ENCODE results near the gene SNRNP40. TPM values are rescaled to one million over a fixed set of nuclear protein-coding genes. Genes with fewer than 3 reads are reported as not detected.

SNRNP40 gene
- polyA plus RNA-seq (2012; ENCODE audit: insufficient read length, low read depth), result 50.1 TPM

- TF ChIP-seq, protein P1, sequence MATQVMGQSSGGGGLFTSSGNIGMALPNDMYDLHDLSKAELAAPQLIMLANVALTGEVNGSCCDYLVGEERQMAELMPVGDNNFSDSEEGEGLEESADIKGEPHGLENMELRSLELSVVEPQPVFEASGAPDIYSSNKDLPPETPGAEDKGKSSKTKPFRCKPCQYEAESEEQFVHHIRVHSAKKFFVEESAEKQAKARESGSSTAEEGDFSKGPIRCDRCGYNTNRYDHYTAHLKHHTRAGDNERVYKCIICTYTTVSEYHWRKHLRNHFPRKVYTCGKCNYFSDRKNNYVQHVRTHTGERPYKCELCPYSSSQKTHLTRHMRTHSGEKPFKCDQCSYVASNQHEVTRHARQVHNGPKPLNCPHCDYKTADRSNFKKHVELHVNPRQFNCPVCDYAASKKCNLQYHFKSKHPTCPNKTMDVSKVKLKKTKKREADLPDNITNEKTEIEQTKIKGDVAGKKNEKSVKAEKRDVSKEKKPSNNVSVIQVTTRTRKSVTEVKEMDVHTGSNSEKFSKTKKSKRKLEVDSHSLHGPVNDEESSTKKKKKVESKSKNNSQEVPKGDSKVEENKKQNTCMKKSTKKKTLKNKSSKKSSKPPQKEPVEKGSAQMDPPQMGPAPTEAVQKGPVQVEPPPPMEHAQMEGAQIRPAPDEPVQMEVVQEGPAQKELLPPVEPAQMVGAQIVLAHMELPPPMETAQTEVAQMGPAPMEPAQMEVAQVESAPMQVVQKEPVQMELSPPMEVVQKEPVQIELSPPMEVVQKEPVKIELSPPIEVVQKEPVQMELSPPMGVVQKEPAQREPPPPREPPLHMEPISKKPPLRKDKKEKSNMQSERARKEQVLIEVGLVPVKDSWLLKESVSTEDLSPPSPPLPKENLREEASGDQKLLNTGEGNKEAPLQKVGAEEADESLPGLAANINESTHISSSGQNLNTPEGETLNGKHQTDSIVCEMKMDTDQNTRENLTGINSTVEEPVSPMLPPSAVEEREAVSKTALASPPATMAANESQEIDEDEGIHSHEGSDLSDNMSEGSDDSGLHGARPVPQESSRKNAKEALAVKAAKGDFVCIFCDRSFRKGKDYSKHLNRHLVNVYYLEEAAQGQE (IDR thresholded peaks at IDR 0.05; ENCODE audit: insufficient read depth in 1 of 2, low read depth in 2 of 2, low read length in 2 of 2), result peak in 1 of 2 experiments; percentile 59; a peak in 1 of 4 replicates
- TF ChIP-seq FOXP2 (optimal IDR thresholded peaks at IDR 0.05; ENCODE audit: borderline replicate concordance, extremely low read depth, extremely low read length, insufficient read depth) (no peak), TAF1 (IDR thresholded peaks at IDR 0.05; ENCODE audit: borderline replicate concordance, insufficient read depth, low read length) (peak; percentile 81; the same call in 1 of the 2 replicates), SIN3A (IDR thresholded peaks at IDR 0.05; ENCODE audit: borderline replicate concordance, insufficient read depth, low read length) (no peak), POLR2AphosphoS5 (IDR thresholded peaks at IDR 0.05; ENCODE audit: low read depth, low read length) (peak; percentile 89)
Measured at GRCh38 chr1:31296486-31297276, at the start of gene SNRNP40, which contains the start of gene ZCCHC17. Gene SNRNP40 (minus strand): TSS chr1:31296788. CDS start chr1:31296751, 37 bp downstream. Gene ZCCHC17 (plus strand): TSS chr1:31297032. CDS start chr1:31310099, 13,067 bp downstream.

- TF ChIP-seq TAF1 (IDR thresholded peaks at IDR 0.05; ENCODE audit: borderline replicate concordance, insufficient read depth, low read length) (no peak), FOXP2 (optimal IDR thresholded peaks at IDR 0.05; ENCODE audit: borderline replicate concordance, extremely low read depth, extremely low read length, insufficient read depth) (no peak), SIN3A (IDR thresholded peaks at IDR 0.05; ENCODE audit: borderline replicate concordance, insufficient read depth, low read length) (no peak), POLR2AphosphoS5 (IDR thresholded peaks at IDR 0.05; ENCODE audit: low read depth, low read length) (no peak)
- TF ChIP-seq, protein P1 (IDR thresholded peaks at IDR 0.05; ENCODE audit: insufficient read depth in 1 of 2, low read depth in 2 of 2, low read length in 2 of 2), result no peak
Measured at GRCh38 chr1:31345635-31346034, 49.0 kb upstream of the SNRNP40 start.

DNA sequence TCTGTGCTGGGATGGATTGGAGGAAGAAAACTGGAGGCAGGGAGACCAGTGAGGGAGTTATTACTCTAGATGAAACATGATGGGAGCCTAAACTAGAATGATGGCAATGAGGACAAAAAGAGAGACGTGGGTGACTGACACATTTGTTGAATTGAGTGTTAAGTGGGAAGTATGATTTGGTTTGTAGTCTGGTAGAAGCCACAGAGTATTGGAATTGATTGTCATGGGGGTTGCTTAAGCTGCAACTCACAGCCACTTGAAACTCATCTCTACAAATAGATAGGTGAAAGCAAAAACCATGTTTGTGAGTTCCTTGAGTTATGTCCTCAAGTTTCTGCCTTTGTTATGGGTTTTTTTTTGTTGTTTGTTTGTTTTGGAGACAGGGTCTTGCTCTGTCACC, 47.9 kb upstream of the SNRNP40 start:
- TF ChIP-seq POLR2AphosphoS5 (IDR thresholded peaks at IDR 0.05; ENCODE audit: low read depth, low read length), result no peak

DNA sequence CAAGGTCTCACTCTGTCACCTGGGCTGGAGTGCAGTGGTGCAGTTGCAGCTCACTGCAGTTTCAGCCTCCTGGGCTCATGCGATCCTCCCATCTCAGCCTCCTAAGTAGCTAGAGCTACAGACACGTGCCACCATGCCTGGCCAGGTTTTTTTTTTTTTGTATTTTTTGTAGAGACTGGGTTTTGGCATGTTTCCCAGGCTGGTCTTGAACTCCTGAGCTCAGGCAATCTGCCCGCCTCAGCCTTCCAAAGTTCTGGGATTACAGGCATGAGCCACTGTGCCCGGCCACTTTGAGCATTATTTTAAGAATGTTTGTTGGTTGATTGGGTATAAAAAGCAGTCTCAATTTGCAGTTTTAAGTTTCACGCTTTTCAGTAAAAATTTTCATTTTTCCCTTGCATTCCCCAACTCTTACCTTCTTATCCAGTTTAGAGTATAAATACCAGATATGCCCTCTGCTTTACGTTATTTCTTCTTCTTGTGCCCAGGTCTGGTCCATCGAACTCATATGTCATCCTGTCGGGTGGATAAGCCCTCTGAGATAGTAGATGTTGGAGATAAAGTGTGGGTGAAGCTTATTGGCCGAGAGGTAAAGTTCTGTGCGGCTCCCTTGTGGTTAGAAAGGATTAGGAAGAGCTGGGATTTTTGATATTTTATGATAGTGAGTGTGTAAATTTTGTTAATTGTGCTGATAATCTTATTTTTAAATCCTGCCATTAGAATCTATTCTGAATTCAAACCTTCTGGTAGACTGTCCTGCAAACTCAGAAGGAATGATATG, 40.3 kb upstream of the SNRNP40 start:
- TF ChIP-seq TAF1 (IDR thresholded peaks at IDR 0.05; ENCODE audit: borderline replicate concordance, insufficient read depth, low read length), result no peak
- TF ChIP-seq SIN3A (IDR thresholded peaks at IDR 0.05; ENCODE audit: borderline replicate concordance, insufficient read depth, low read length), result no peak
- TF ChIP-seq, protein P1 (IDR thresholded peaks at IDR 0.05; ENCODE audit: insufficient read depth in 1 of 2, low read depth in 2 of 2, low read length in 2 of 2), result no peak
- no peak for TF ChIP-seq POLR2AphosphoS5 (IDR thresholded peaks at IDR 0.05; ENCODE audit: low read depth, low read length)
- TF ChIP-seq FOXP2 (optimal IDR thresholded peaks at IDR 0.05; ENCODE audit: borderline replicate concordance, extremely low read depth, extremely low read length, insufficient read depth), result no peak

- TF ChIP-seq FOXP2 (optimal IDR thresholded peaks at IDR 0.05; ENCODE audit: borderline replicate concordance, extremely low read depth, extremely low read length, insufficient read depth), result no peak
- TF ChIP-seq, protein P1 (IDR thresholded peaks at IDR 0.05; ENCODE audit: insufficient read depth in 1 of 2, low read depth in 2 of 2, low read length in 2 of 2), result no peak
- TF ChIP-seq POLR2AphosphoS5 (IDR thresholded peaks at IDR 0.05; ENCODE audit: low read depth, low read length), result no peak
- TF ChIP-seq TAF1 (IDR thresholded peaks at IDR 0.05; ENCODE audit: borderline replicate concordance, insufficient read depth, low read length), result no peak
- TF ChIP-seq SIN3A (IDR thresholded peaks at IDR 0.05; ENCODE audit: borderline replicate concordance, insufficient read depth, low read length), result no peak
Measured at GRCh38 chr1:31335007-31335406, 38.4 kb upstream of the SNRNP40 start.
